HepG2 (cell line): Measurements from ENCODE around the gene JMJD8. TPM values are rescaled to one million over a fixed set of nuclear protein-coding genes. Genes with fewer than 3 reads are reported as not detected.

ENCODE experiments used
- AHDC1 ChIP-seq: sonication (generic); formaldehyde crosslinking; IDR thresholded peaks from 2 replicates; pipeline ENCODE4 v1.5.1; 2020; ENCODE audit warnings: mild to moderate bottlenecking, missing genetic modification reagents, borderline replicate concordance
- ATF7-NPFF ChIP-seq: sonication (generic); formaldehyde crosslinking; IDR thresholded peaks from 2 replicates; pipeline ENCODE4 v1.8.1; 2023; ENCODE audit warnings: mild to moderate bottlenecking, low read depth, missing genetic modification reagents, moderate library complexity
- BHLHE40 ChIP-seq: IDR thresholded peaks from 2 replicates; pipeline ENCODE4 v1.6.1; 2011; ENCODE audit warnings: low read length, improper control_type of control experiment
- GATAD2A ChIP-seq: IDR thresholded peaks from 2 replicates; pipeline ENCODE4 v1.6.1; 2016
- HMGXB4 ChIP-seq, 2 experiments: sonication (generic) in 1 of 2; formaldehyde crosslinking in 1 of 2; IDR thresholded peaks; 2 replicates each; pipeline versions ENCODE4 v1.4.0 to v1.6.1; 2018 to 2020; ENCODE audit warnings: missing genetic modification reagents in 2 of 2, borderline replicate concordance in 1 of 2, low read depth in 1 of 2, mild to moderate bottlenecking in 1 of 2, missing biosample characterization in 1 of 2
- HNRNPL ChIP-seq: fragments of 200-400 bp; formaldehyde crosslinking; IDR thresholded peaks from 2 replicates; pipeline ENCODE4 v1.6.1; 2017; ENCODE audit warnings: mild to moderate bottlenecking, low read depth, low read length
- KMT2A ChIP-seq: sonication (generic); formaldehyde crosslinking; IDR thresholded peaks from 2 replicates; pipeline ENCODE4 v1.4.0; 2020; ENCODE audit warnings: missing genetic modification reagents
- PATZ1 ChIP-seq: sonication (generic); formaldehyde crosslinking; IDR thresholded peaks from 2 replicates; pipeline ENCODE4 v1.4.0; 2020; ENCODE audit warnings: missing genetic modification reagents
- SALL1 ChIP-seq: sonication (generic); formaldehyde crosslinking; IDR thresholded peaks from 2 replicates; pipeline ENCODE4 v1.8.0; 2022; ENCODE audit warnings: mild to moderate bottlenecking, missing genetic modification reagents
- TFDP2 ChIP-seq: sonication (generic); formaldehyde crosslinking; IDR thresholded peaks from 2 replicates; pipeline ENCODE4 v1.4.0; 2020; ENCODE audit warnings: missing genetic modification reagents
- YY1 ChIP-seq: IDR thresholded peaks from 2 replicates; pipeline ENCODE4 v1.6.1; 2011; ENCODE audit warnings: low read length, low read depth, moderate library complexity, mild to moderate bottlenecking; ENCODE audit not compliant: insufficient read depth, insufficient replicate concordance
- ZNF280B ChIP-seq: sonication (generic); formaldehyde crosslinking; IDR thresholded peaks from 2 replicates; pipeline ENCODE4 v1.5.0; 2020; ENCODE audit warnings: missing genetic modification reagents, mild to moderate bottlenecking, borderline replicate concordance
- ZNF790 ChIP-seq: sonication (generic); formaldehyde crosslinking; IDR thresholded peaks from 2 replicates; pipeline ENCODE4 v1.8.0; 2022; ENCODE audit warnings: missing genetic modification reagents, mild to moderate bottlenecking, borderline replicate concordance
- polyA plus RNA-seq, 8 experiments: library from polyadenylated mRNA; depleted of rRNA in 3 of 8; stranded (reverse) in 7 of 8; unstranded in 1 of 8; fragments of >200 nt; fragmentation: Illumina TruSeq in 4 of 8; extraction: Trizol in 4 of 8; gene quantifications; 2 replicates each; pipeline versions ENCODE4 v1.2.1 to v1.2.3, GENCODE V29; 2011 to 2016; ENCODE audit warnings: low read depth in 4 of 8, missing spikeins in 1 of 8, mixed read lengths in 1 of 8; ENCODE audit not compliant: insufficient read depth in 1 of 8
- total RNA-seq, 5 experiments: library from RNA; depleted of rRNA; stranded (reverse); fragments of >200 nt; fragmentation: Illumina TruSeq; extraction: Trizol; gene quantifications; 2 replicates each; pipeline ENCODE4 v1.2.3, GENCODE V29; 2016; ENCODE audit warnings: low read depth in 1 of 5

The JMJD8 gene
- total and polyA plus RNA-seq, 2 of the 13 experiments (the other 11 are each of a cell fraction or from before 2014, with no cell fraction given), result 2.6 to 11.8 TPM

- TF ChIP-seq HMGXB4 (CRISPR knock-in tag; IDR thresholded peaks at IDR 0.05; ENCODE audit: borderline replicate concordance in 1 of 2, low read depth in 1 of 2), result peak in 1 of 2 experiments; percentile 51; a peak in 1 of 4 replicates
- peak; percentile 46 for TF ChIP-seq YY1
- TF ChIP-seq SALL1 (CRISPR knock-in tag), result peak; percentile 39; the same call in 1 of the 2 replicates
- TF ChIP-seq KMT2A (CRISPR knock-in tag), result no peak
- no peak for TF ChIP-seq AHDC1 (CRISPR knock-in tag)
- TF ChIP-seq ATF7-NPFF (CRISPR knock-in tag), result 0 out of 2 replicates have a peak, but pooled peaks have one; percentile 40
- no peak for TF ChIP-seq TFDP2 (CRISPR knock-in tag)
- 0 out of 2 replicates have a peak, but pooled peaks have one; percentile 14 for TF ChIP-seq BHLHE40
- peak; percentile 44; the same call in 1 of the 2 replicates for TF ChIP-seq PATZ1 (CRISPR knock-in tag)
- TF ChIP-seq GATAD2A (CRISPR knock-in tag), result peak; percentile 14; the same call in 1 of the 2 replicates
- TF ChIP-seq HNRNPL, result no peak
- TF ChIP-seq ZNF790 (CRISPR knock-in tag), result no peak
- peak; percentile 56; the same call in 1 of the 2 replicates for TF ChIP-seq ZNF280B (CRISPR knock-in tag)
Observed at GRCh38 chr16:711548-712320, 27.6 kb upstream of the JMJD8 start (continued).
